ENCODE data around the gene EIF3B.

DNA sequence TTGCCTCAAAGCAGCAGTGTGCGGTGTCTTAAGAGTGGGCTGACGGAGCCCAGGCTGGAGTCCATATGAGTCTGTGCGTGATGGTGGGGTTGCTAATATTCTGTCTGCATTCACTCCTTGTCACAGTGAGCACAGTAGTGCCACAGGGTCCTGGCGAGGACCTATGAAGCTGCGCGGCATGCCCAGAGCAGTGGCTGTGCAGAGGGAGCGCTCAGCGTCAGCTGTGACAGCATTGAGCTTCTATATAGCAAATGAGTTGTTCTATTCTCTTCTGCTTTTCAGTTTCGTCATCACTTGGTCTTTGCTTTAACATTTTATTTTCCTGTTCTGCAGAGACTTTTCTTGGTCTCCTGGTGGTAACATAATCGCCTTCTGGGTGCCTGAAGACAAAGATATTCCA lies 14.5 kb downstream of the EIF3B start:
- TF ChIP-seq, protein P1, sequence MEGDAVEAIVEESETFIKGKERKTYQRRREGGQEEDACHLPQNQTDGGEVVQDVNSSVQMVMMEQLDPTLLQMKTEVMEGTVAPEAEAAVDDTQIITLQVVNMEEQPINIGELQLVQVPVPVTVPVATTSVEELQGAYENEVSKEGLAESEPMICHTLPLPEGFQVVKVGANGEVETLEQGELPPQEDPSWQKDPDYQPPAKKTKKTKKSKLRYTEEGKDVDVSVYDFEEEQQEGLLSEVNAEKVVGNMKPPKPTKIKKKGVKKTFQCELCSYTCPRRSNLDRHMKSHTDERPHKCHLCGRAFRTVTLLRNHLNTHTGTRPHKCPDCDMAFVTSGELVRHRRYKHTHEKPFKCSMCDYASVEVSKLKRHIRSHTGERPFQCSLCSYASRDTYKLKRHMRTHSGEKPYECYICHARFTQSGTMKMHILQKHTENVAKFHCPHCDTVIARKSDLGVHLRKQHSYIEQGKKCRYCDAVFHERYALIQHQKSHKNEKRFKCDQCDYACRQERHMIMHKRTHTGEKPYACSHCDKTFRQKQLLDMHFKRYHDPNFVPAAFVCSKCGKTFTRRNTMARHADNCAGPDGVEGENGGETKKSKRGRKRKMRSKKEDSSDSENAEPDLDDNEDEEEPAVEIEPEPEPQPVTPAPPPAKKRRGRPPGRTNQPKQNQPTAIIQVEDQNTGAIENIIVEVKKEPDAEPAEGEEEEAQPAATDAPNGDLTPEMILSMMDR (IDR thresholded peaks at IDR 0.05): no peak
- no peak for TF ChIP-seq POLR2A (IDR thresholded peaks at IDR 0.05)

All from Peyer's patch (tissue), 4 donors.